Hepatocyte (in vitro differentiated cells): Measurements from ENCODE around the gene NDUFA8. TPM values are rescaled to one million over a fixed set of nuclear protein-coding genes. Genes with fewer than 3 reads are reported as not detected.

Experiments
- DNase-seq: peaks from one replicate; pipeline ENCODE4 v3.0.0-alpha.2; 2016; ENCODE audit warnings: low spot score
- H2AFZ ChIP-seq: fragments of 200-600 bp; sonication (generic); 2 replicates; pipeline ENCODE4 v1.6.0; 2016; ENCODE audit warnings: antibody characterized with exemption, mild to moderate bottlenecking
- H3K27ac ChIP-seq: fragments of 200-600 bp; sonication (generic); 2 replicates; pipeline ENCODE4 v1.5.1; 2016; ENCODE audit warnings: mild to moderate bottlenecking
- H3K27me3 ChIP-seq: fragments of 200-600 bp; sonication (generic); 2 replicates; pipeline ENCODE4 v1.6.1; 2016
- H3K36me3 ChIP-seq: fragments of 200-600 bp; sonication (generic); replicated peaks from 2 replicates; pipeline ENCODE4 v1.5.1; 2016; ENCODE audit warnings: low read depth; ENCODE audit not compliant: insufficient read depth
- H3K4me1 ChIP-seq: fragments of 200-600 bp; sonication (generic); 2 replicates; pipeline ENCODE4 v1.5.1; 2016; ENCODE audit warnings: mild to moderate bottlenecking, moderate library complexity; ENCODE audit not compliant: insufficient read depth
- H3K4me2 ChIP-seq: fragments of 200-600 bp; sonication (generic); 2 replicates; pipeline ENCODE4 v1.6.0; 2016
- H3K4me3 ChIP-seq: fragments of 200-600 bp; sonication (generic); 2 replicates; pipeline ENCODE4 v1.5.1; 2016; ENCODE audit warnings: mild to moderate bottlenecking
- H3K79me2 ChIP-seq: fragments of 200-600 bp; sonication (generic); 2 replicates; pipeline ENCODE4 v1.6.0; 2017; ENCODE audit warnings: mild to moderate bottlenecking
- H3K9me2 ChIP-seq: fragments of 200-600 bp; sonication (generic); replicated peaks from 2 replicates; pipeline ENCODE4 v1.6.0; 2017; ENCODE audit warnings: mild to moderate bottlenecking; ENCODE audit not compliant: insufficient read depth
- H3K9me3 ChIP-seq: fragments of 200-600 bp; sonication (generic); 2 replicates; pipeline ENCODE4 v1.5.1; 2016; ENCODE audit warnings: low read depth, mild to moderate bottlenecking
- H4K20me1 ChIP-seq: fragments of 200-600 bp; sonication (generic); 2 replicates; pipeline ENCODE4 v1.6.0; 2016; ENCODE audit warnings: mild to moderate bottlenecking; ENCODE audit not compliant: insufficient read depth, poor library complexity, severe bottlenecking
- CTCF ChIP-seq: fragments of 200-600 bp; sonication (generic); IDR thresholded peaks from 2 replicates; pipeline ENCODE4 v1.5.1; 2016; ENCODE audit warnings: antibody characterized with exemption, mild to moderate bottlenecking; ENCODE audit not compliant: poor library complexity
- EZH2 ChIP-seq: fragments of 200-600 bp; sonication (generic); IDR thresholded peaks from 2 replicates; pipeline ENCODE4 v1.6.1; 2016; ENCODE audit warnings: antibody characterized with exemption, mild to moderate bottlenecking, borderline replicate concordance
- EZH2phosphoT487 ChIP-seq: fragments of 200-600 bp; sonication (generic); IDR thresholded peaks from one replicate; pipeline ENCODE4 v1.6.1; 2018; ENCODE audit warnings: antibody characterized with exemption, mild to moderate bottlenecking, low read depth, moderate library complexity; ENCODE audit not compliant: unreplicated experiment, severe bottlenecking
- WGBS: methylation state at CpG from one replicate; pipeline ENCODE4 v1.1.6; 2016; ENCODE audit warnings: low lambda C conversion rate; ENCODE audit errors: missing lambda C conversion rate; 5-methylcytosine and 5-hydroxymethylcytosine counted together
- polyA plus RNA-seq: library from polyadenylated mRNA; unstranded; fragments of >200 nt; fragmentation: Nextera tagmentation; extraction: Ambion mirVana; gene quantifications from 2 replicates; pipeline ENCODE4 v1.2.1, GENCODE V29; 2016
- total RNA-seq: library from RNA; depleted of rRNA; stranded (reverse); fragments of >200 nt; gene quantifications from 2 replicates; pipeline ENCODE4 v1.2.3, GENCODE V29; 2014

The NDUFA8 gene
- total and polyA plus RNA-seq, 2 experiments from 2014 or later: 46.4 to 113 TPM

- Histone ChIP-seq H3K4me3 (no peak overlapping the region), H3K9me2 (no peaks in the 10 kb centered on the region), H4K20me1 (no peaks in the 10 kb centered on the region), H3K27ac (no peak overlapping the region), H3K27me3 (peaks cover 4% of the 10 kb centered on the region), H3K79me2 (no peaks in the 10 kb centered on the region), H2AFZ (no peak overlapping the region), H3K4me2 (no peak overlapping the region), H3K4me1 (no peaks in the 10 kb centered on the region), H3K36me3 (no peaks in the 10 kb centered on the region), H3K9me3 (no peaks in the 10 kb centered on the region)
- no peak for TF ChIP-seq EZH2
- no peak for TF ChIP-seq EZH2phosphoT487
- TF ChIP-seq CTCF: no peak
- DNase-seq: no peak
- WGBS: 87% methylated on average over 1 of the region's 1 CpG
Measured at GRCh38 chr9:122201641-122202040, 42.1 kb upstream of the NDUFA8 start.

GRCh38 chr9:122200960-122201595 lies 41.5 kb upstream of the NDUFA8 start:
- Histone ChIP-seq H3K4me2 (no peak overlapping the region), H3K27ac (no peak overlapping the region), H3K36me3 (no peaks in the 10 kb centered on the region), H3K9me3 (no peaks in the 10 kb centered on the region), H3K27me3 (peaks cover 4% of the 10 kb centered on the region), H4K20me1 (no peaks in the 10 kb centered on the region), H3K4me3 (no peak overlapping the region), H3K4me1 (no peaks in the 10 kb centered on the region), H2AFZ (no peak overlapping the region), H3K9me2 (no peaks in the 10 kb centered on the region), H3K79me2 (no peaks in the 10 kb centered on the region)
- WGBS: 94% methylated on average over 7 of the region's 7 CpGs
- TF ChIP-seq EZH2: no peak
- no peak for TF ChIP-seq EZH2phosphoT487
- no peak for TF ChIP-seq CTCF
- no peak for DNase-seq

GRCh38 chr9:122197882-122198281 lies 38.3 kb upstream of the NDUFA8 start:
- H3K27ac ChIP-seq: no peak overlapping the region
- H3K4me3 ChIP-seq: no peak overlapping the region
- H3K36me3 ChIP-seq: no peaks in the 10 kb centered on the region
- TF ChIP-seq EZH2 (no peak), CTCF (no peak), EZH2phosphoT487 (no peak)
- no peaks in the 10 kb centered on the region for H4K20me1 ChIP-seq
- no peaks in the 10 kb centered on the region for H3K4me1 ChIP-seq
- WGBS: 71% methylated on average over 4 of the region's 4 CpGs
- no peaks in the 10 kb centered on the region for H3K27me3 ChIP-seq
- H3K9me3 ChIP-seq: no peaks in the 10 kb centered on the region
- DNase-seq: no peak
- H2AFZ ChIP-seq: no peak overlapping the region
- no peak overlapping the region for H3K4me2 ChIP-seq
- no peaks in the 10 kb centered on the region for H3K79me2 ChIP-seq
- H3K9me2 ChIP-seq: no peaks in the 10 kb centered on the region
